ENCODE measurements around the gene SAMD4B.

Gene SAMD4B

GRCh38 chr19:39428283-39429112, 86.3 kb downstream of the SAMD4B start:
- no peak for DNase-seq

- peak; percentile 80 to 84 for DNase-seq
Measured at GRCh38 chr19:39430675-39431593, 88.7 kb downstream of the SAMD4B start.

GRCh38 chr19:39432677-39433025, 90.4 kb downstream of the SAMD4B start:
- DNase-seq = no peak

- no peak for DNase-seq
Measured at GRCh38 chr19:39433480-39434079, 91.4 kb downstream of the SAMD4B start.

GRCh38 chr19:39434123-39435076, 92.2 kb downstream of the SAMD4B start:
- DNase-seq = no peak
